Measurements from ENCODE around the gene VOPP1.

Gene VOPP1

GRCh38 chr7:55458351-55458750 is 114.0 kb downstream of the VOPP1 start:
- DNase-seq, result no peak

DNA sequence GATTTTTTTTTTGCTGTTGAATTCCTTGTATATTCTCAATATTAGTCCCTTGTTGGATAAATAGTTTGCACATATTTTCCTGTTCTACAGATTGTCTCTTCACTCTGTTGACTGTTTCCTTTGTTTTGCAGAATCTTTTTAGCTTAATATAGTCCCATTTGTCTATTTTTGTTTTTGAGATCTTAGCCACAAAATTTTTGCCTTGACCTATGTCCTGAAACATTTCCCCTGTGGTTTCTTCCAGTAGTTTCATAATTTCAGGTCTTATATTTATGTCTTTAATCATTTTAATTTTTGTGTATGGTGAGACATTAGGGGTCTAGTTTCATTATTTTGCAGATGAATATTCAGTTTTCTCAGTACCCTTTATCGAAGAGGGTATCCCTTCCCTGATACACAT is 114.5 kb downstream of the VOPP1 start:
- DNase-seq, result no peak

DNA sequence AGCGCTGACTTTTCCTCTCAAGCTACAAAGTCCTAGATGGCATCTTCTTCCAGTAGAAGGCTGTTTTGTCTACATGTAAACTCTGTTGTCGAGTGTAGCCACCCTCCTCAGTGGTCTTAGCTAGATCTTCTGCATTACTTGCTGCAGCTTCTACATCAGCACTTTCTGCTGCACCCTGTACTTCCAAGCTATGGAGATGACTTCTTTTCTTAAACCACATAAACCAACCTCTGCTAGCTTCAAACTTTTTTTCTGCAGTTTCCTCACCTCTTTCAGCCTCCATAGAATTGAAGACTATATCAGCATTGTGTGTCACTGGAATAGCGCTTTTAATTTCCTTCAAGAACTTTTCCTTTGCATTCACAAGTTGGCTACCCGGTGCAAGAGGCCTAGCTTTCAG is 119.3 kb downstream of the VOPP1 start:
- DNase-seq, result no peak

DNA sequence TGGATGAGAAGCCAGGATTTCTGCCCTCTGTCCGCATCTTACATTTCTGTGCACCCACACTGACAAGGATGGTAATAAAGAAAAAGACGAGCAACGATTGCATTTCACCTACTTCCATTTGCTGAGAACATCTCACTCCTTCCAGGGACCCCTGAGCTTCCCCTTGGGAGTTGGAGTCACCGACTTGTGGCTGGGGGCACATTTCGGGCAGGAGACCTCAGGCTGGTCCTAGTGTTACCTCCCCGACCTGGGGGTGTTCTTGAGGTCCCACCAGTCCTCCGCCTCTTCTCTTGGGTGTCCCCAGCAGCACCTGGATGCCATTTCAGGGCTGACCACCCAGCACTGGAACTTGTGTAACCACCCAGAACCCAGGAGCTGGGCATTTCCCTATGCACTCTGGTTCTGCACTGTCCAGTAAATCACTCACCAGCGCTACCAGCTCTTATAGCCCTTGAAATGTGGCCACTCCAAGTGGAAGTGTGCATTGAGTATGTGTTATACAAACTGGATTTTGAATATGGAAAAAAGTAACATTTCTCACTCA is 122.2 kb downstream of the VOPP1 start:
- DNase-seq, result no peak

DNA sequence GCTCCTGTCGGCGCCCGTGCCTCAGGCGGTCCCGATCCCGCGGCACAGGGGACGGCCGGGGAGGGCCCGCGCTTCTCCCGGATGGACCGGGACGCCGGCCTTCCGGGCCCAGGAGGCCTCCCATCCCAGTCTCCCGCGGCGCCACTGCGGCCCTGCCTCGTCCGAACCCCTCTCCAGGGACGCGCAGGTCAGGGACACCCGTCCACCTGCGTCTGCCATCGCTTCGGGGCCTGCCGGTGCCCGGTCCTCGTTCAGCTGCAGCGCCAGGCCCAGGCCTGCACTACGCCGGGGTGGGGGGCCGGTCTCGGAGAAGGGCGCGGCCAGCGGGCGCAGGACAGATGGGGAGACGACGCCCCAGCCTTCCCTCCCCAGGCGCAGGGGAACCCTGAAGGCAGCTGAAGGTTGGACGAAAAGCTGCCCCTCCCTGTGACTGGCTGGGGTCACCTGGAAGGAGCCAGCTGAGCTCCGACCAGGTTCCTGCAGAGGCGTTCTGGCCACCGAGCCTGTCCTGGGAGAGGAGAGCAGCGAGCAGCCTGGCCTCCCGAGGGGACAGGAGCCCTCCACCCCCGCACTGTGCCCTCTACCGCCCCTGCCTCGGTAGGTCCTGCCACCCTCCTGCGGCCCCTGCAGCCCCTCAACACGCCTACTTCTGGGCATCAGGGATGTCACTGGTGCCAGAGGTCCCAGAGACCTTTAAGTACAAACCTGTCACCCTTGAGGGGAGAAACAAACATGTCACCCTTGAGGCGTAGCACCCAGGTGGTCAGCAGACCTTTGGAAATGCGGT is 122.9 kb downstream of the VOPP1 start:
- no peak for DNase-seq

- DNase-seq, result no peak
These were observed 123.8 kb downstream of the VOPP1 start for GRCh38 chr7:55448526-55448925.

DNA sequence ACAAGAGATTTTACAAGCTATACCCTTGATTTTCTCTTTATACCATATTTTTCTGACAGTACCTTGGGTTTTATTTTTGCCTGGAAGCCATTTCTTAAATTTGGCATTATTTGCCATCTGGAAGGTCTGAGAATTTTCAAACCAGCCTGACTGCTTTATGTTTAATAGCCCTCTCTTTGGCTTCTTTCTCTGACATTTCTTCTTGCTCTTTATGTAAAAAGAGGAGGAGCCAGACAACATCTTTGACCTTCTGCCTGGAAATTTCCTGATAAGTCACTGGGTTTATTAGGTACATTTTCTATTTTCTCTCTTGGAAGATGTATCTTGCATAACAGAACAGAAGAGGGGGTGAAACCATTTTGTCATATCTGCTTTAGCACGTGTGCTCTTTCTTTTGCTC is 127.5 kb downstream of the VOPP1 start:
- peak; percentile 10 for DNase-seq

GRCh38 chr7:55441774-55442522 is 130.4 kb downstream of the VOPP1 start:
- no peak for DNase-seq

- DNase-seq, result no peak
These were observed 131.3 kb downstream of the VOPP1 start for GRCh38 chr7:55441002-55441401.

GRCh38 chr7:55440040-55440690 is 132.1 kb downstream of the VOPP1 start:
- DNase-seq, result no peak

GRCh38 chr7:55439627-55440026 is 132.7 kb downstream of the VOPP1 start:
- no peak for DNase-seq

- DNase-seq, result no peak
These were observed 133.4 kb downstream of the VOPP1 start for GRCh38 chr7:55438757-55439525.

DNA sequence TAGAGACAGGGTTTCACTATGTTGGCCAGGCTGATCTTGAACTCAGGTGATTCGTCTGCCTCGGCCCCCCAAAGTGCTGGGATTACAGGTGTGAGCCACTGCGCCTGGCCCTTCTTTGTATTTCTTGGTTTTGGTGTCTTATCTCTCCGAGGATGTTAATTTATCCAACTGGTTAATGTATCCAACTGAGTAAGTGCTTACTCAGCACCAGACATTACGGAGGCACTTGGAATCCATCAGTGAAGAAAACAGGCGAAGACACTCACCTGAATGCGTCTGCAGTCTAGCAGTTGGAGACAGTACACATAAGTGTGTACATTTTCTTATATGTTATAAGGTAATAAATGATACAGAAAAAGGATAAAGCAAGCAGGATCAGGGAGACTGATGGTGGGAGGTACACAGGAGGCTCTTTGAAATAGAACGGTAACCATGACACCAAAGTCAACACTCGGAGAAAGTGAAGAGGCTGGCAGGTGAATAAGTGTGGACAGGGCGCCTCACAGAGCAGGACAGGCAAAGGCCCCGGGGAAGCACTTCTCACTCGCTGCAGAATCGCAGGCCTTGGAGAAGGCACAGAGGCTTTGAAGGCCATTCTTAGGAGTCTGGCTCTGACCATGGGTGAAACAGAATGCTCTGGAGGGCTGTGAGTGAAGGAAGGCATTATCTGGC is 134.1 kb downstream of the VOPP1 start:
- DNase-seq, result no peak

DNA sequence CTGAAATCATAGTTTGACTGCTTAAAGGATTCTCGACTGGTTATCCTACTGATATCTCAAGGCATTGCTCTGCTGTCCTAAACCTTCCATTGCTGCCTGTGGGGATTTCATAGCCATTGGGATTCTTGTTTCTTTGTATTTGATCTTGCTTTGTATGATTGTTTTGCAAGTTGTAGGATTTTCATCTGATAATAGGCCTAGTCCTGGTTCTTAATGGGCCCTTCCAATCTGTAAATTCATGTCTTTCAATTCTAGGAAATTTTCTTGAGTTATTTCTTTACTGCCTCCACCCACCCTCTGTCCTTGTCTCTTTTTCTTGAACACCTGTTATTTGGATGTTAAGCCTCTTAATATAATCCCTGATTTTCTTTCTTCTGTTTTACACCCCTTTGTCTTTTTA is 134.9 kb downstream of the VOPP1 start:
- DNase-seq, result no peak

- no peak for DNase-seq
These were observed 135.8 kb downstream of the VOPP1 start for GRCh38 chr7:55436457-55436856.

GRCh38 chr7:55435466-55435865 is 136.8 kb downstream of the VOPP1 start:
- DNase-seq, result no peak

- peak; percentile 28 for DNase-seq
These were observed 139.1 kb downstream of the VOPP1 start for GRCh38 chr7:55432939-55433784.

DNA sequence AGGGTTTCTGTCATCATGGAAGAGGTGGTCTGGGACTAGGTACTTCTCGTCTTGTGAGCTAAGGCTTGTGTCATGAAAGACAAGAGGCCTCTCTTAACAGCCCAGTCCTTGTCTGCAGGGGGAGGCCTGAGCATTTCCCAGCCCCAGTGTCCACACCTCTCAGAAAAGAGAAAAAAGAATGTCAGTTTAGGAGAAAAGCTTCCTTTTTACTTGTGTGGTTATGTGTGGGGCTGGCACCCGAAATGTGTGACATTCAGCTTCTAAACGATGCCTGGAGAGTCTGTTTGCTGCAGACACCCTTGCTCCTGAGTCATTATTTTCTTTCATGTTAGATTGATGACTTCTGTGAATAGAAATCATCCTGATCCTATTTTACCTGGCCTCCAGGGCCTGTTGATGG is 139.8 kb downstream of the VOPP1 start:
- no peak for DNase-seq

- DNase-seq, result no peak
These were observed 140.4 kb downstream of the VOPP1 start for GRCh38 chr7:55431898-55432297.

DNA sequence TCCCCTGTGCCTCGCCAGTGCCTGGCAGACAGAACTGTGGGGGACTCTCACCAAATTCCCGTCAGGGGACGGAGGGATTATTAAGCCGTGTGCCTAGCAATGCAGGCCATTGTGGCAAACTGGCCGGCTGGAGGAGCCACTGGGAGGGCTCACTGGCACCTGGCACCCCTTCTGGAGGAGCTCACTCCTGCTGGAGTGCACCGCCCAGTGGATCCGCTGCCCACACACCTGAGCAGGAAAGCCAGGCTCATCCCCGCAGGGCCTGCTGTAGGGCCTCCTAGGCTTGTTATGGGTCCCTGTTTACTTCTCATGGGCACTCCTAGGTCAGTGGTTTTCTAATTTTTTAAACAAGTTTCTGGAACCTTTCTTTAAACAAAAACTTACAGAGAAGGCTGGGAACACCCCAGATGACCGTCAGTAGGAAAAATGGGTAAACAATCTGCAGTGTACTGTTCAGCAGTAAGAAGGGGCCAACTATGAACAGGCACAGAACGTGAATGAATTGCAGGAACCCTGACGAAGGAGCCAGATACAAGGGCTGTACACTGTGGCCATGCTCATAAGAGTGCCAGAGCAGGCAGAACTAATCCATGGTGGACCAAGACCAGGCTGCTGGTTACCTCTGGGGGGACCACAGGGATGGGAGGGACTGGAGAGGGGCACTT is 142.3 kb downstream of the VOPP1 start:
- DNase-seq, result no peak

- no peak for DNase-seq
These were observed 144.5 kb downstream of the VOPP1 start for GRCh38 chr7:55427800-55428199.
